ENCODE data around the gene PHETA1. TPM values are rescaled to one million over a fixed set of nuclear protein-coding genes. Genes with fewer than 3 reads are reported as not detected.
A peak's percentile ranks its signal among the peaks of the same experiment; 100 is the strongest.

The PHETA1 gene
- total and polyA plus RNA-seq, 2 experiments from 2014 or later: 5.3 to 12.9 TPM

GRCh38 chr12:111417290-111417689, 48.4 kb upstream of the PHETA1 start (continued):
- TF ChIP-seq CTCF (conservative IDR thresholded peaks at IDR 0.05; ENCODE audit: low read depth in 2 of 2) (no peak), EZH2 (IDR thresholded peaks at IDR 0.05; ENCODE audit: low read depth, unreplicated experiment) (no peak), REST (IDR thresholded peaks at IDR 0.05; ENCODE audit: unreplicated experiment) (no peak), ETS1 (IDR thresholded peaks at IDR 0.05) (no peak), EZH2phosphoT487 (IDR thresholded peaks at IDR 0.05; ENCODE audit: unreplicated experiment) (no peak), CREB1 (CRISPR knock-in tag; IDR thresholded peaks at IDR 0.05; ENCODE audit: low read depth) (no peak), POLR2AphosphoS5 (IDR thresholded peaks at IDR 0.05; ENCODE audit: low read depth) (no peak), ZNF331 (CRISPR knock-in tag; IDR thresholded peaks at IDR 0.05; ENCODE audit: low read depth) (no peak)

- DNase-seq (ENCODE audit: low spot score) (no peak), ATAC-seq (no peak)
- Histone ChIP-seq H3F3A (replicated peaks; ENCODE audit: low read depth) (peaks cover 9% of the 10 kb centered on the region; the same call in 1 of the 2 replicates), H3K4me2 (no peak overlapping the region; the same call in 1 of the 2 replicates), H3K79me2 (replicated peaks; ENCODE audit: insufficient read depth) (peaks cover 94% of the 10 kb centered on the region), H3K4me1 (ENCODE audit: insufficient read depth) (peaks cover 46% of the 10 kb centered on the region), H2AFZ (no peak overlapping the region), H3K27ac (ENCODE audit: low read depth) (no peak overlapping the region), H3K4me3 (no peak overlapping the region), H3K27me3 (ENCODE audit: insufficient read depth) (no peaks in the 10 kb centered on the region), H4K20me1 (replicated peaks; ENCODE audit: insufficient read depth) (peaks cover 46% of the 10 kb centered on the region), H3K36me3 (ENCODE audit: insufficient read depth) (peaks cover 13% of the 10 kb centered on the region), H3K9me2 (ENCODE audit: insufficient read depth) (no peaks in the 10 kb centered on the region)
- Mint-ChIP-seq H3K4me3 (no peak overlapping the region), H3K27ac (peak overlapping the region; percentile 64), H3K36me3 (ENCODE audit: low read depth) (peaks cover 27% of the 10 kb centered on the region), H3K4me1 (peaks cover 55% of the 10 kb centered on the region), H3K27me3 (ENCODE audit: insufficient read depth, low read depth, poor library complexity) (peaks cover 14% of the 10 kb centered on the region), H3K9me3 (no peaks in the 10 kb centered on the region)
- TF ChIP-seq CTCF (conservative IDR thresholded peaks at IDR 0.05; ENCODE audit: low read depth in 2 of 2) (peak in 1 of 2 experiments; percentile 12; a peak in 1 of 4 replicates), POLR2AphosphoS5 (IDR thresholded peaks at IDR 0.05; ENCODE audit: low read depth) (no peak), ETS1 (IDR thresholded peaks at IDR 0.05) (no peak)
Observed at GRCh38 chr12:111414711-111415252, 45.9 kb upstream of the PHETA1 start.

Measured in GM23338 (cell line).